GM23338 (cell line): ENCODE data around the gene VPS16.

Experiments
- CREB1 ChIP-seq: fragments of 250-450 bp; sonication (Bioruptor Pico); IDR thresholded peaks from 2 replicates; pipeline ENCODE4 v1.5.0; 2020; ENCODE audit warnings: low read depth, mild to moderate bottlenecking, moderate library complexity
- CTCF ChIP-seq, 2 experiments: fragments of 200-600 bp in 1 of 2; sonication (generic) in 1 of 2; conservative IDR thresholded peaks; 2 replicates each; pipeline versions ENCODE4 v1.5.1 to v1.6.1; 2016 to 2017; ENCODE audit warnings: antibody characterized with exemption in 2 of 2, low read depth in 2 of 2, mild to moderate bottlenecking in 2 of 2, moderate library complexity in 1 of 2
- EZH2 ChIP-seq: fragments of 200-600 bp; sonication (generic); IDR thresholded peaks from one replicate; pipeline ENCODE4 v1.8.0; 2017; ENCODE audit warnings: antibody characterized with exemption, mild to moderate bottlenecking, low read depth; ENCODE audit not compliant: unreplicated experiment
- EZH2phosphoT487 ChIP-seq: fragments of 200-600 bp; sonication (generic); IDR thresholded peaks from one replicate; pipeline ENCODE4 v1.8.1; 2018; ENCODE audit warnings: antibody characterized with exemption; ENCODE audit not compliant: unreplicated experiment
- JUNB ChIP-seq: IDR thresholded peaks from one replicate; pipeline ENCODE4 v1.6.1; 2016; ENCODE audit warnings: antibody characterized with exemption; ENCODE audit not compliant: unreplicated experiment
- NANOG ChIP-seq: IDR thresholded peaks from 2 replicates; pipeline ENCODE4 v1.6.1; 2016; ENCODE audit warnings: antibody characterized with exemption, borderline replicate concordance
- POLR2AphosphoS5 ChIP-seq: IDR thresholded peaks from 2 replicates; pipeline ENCODE4 v1.6.1; 2016; ENCODE audit warnings: antibody characterized with exemption, low read depth
- STAT1 ChIP-seq: IDR thresholded peaks from one replicate; pipeline ENCODE4 v1.6.1; 2016; ENCODE audit warnings: antibody characterized with exemption; ENCODE audit not compliant: unreplicated experiment
- ZNF114 ChIP-seq: fragments of 250-450 bp; sonication (Bioruptor Pico); IDR thresholded peaks from 2 replicates; pipeline ENCODE4 v1.5.0; 2020; ENCODE audit warnings: mild to moderate bottlenecking, moderate library complexity
- ZNF462 ChIP-seq: fragments of 250-450 bp; sonication (Bioruptor Pico); IDR thresholded peaks from 2 replicates; pipeline ENCODE4 v1.5.0; 2020; ENCODE audit warnings: mild to moderate bottlenecking, moderate library complexity
- TF ChIP-seq, protein P1 (sequence below): IDR thresholded peaks from one replicate; pipeline ENCODE4 v1.6.1; 2018; ENCODE audit warnings: antibody characterized with exemption; ENCODE audit not compliant: unreplicated experiment
- TF ChIP-seq, protein P2 (sequence below): IDR thresholded peaks from 2 replicates; pipeline ENCODE4 v1.6.1; 2016; ENCODE audit warnings: antibody characterized with exemption

DNA sequence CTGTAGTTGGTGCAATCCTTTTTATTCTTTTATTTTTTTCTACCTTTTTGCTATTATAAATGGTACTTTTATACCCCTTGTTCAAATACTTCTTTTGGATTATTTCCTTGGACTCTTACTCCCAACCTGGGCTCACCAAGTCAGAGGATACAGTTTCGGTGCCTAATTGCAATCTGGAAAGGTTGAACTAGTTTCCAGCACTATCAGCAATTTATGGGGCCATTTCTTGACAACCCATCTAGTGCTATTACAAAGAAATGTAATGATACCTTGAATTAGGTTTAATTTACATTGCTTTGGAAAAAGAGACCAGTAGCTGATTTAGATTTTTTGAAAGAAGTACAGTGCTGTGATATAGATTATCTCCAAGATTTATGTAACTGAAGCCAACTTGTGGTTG lies 38.0 kb downstream of the VPS16 start:
- TF ChIP-seq, protein P1, sequence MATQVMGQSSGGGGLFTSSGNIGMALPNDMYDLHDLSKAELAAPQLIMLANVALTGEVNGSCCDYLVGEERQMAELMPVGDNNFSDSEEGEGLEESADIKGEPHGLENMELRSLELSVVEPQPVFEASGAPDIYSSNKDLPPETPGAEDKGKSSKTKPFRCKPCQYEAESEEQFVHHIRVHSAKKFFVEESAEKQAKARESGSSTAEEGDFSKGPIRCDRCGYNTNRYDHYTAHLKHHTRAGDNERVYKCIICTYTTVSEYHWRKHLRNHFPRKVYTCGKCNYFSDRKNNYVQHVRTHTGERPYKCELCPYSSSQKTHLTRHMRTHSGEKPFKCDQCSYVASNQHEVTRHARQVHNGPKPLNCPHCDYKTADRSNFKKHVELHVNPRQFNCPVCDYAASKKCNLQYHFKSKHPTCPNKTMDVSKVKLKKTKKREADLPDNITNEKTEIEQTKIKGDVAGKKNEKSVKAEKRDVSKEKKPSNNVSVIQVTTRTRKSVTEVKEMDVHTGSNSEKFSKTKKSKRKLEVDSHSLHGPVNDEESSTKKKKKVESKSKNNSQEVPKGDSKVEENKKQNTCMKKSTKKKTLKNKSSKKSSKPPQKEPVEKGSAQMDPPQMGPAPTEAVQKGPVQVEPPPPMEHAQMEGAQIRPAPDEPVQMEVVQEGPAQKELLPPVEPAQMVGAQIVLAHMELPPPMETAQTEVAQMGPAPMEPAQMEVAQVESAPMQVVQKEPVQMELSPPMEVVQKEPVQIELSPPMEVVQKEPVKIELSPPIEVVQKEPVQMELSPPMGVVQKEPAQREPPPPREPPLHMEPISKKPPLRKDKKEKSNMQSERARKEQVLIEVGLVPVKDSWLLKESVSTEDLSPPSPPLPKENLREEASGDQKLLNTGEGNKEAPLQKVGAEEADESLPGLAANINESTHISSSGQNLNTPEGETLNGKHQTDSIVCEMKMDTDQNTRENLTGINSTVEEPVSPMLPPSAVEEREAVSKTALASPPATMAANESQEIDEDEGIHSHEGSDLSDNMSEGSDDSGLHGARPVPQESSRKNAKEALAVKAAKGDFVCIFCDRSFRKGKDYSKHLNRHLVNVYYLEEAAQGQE: no peak
- TF ChIP-seq CTCF (conservative IDR thresholded peaks at IDR 0.05; ENCODE audit: low read depth in 2 of 2) (no peak), JUNB (no peak), POLR2AphosphoS5 (no peak), ZNF114 (CRISPR knock-in tag) (no peak), EZH2phosphoT487 (no peak), STAT1 (no peak), EZH2 (no peak), CREB1 (no peak), ZNF462 (CRISPR knock-in tag) (no peak), NANOG (no peak)
- TF ChIP-seq, protein P2, sequence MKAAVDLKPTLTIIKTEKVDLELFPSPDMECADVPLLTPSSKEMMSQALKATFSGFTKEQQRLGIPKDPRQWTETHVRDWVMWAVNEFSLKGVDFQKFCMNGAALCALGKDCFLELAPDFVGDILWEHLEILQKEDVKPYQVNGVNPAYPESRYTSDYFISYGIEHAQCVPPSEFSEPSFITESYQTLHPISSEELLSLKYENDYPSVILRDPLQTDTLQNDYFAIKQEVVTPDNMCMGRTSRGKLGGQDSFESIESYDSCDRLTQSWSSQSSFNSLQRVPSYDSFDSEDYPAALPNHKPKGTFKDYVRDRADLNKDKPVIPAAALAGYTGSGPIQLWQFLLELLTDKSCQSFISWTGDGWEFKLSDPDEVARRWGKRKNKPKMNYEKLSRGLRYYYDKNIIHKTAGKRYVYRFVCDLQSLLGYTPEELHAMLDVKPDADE: no peak
